ENCODE data around the gene HRAS. TPM values are rescaled to one million over a fixed set of nuclear protein-coding genes. Genes with fewer than 3 reads are reported as not detected.

Gene HRAS
- total and polyA plus RNA-seq, 2 of the 13 experiments (the other 11 are each of a cell fraction or from before 2014, with no cell fraction given): 32.9 to 50.0 TPM

DNA sequence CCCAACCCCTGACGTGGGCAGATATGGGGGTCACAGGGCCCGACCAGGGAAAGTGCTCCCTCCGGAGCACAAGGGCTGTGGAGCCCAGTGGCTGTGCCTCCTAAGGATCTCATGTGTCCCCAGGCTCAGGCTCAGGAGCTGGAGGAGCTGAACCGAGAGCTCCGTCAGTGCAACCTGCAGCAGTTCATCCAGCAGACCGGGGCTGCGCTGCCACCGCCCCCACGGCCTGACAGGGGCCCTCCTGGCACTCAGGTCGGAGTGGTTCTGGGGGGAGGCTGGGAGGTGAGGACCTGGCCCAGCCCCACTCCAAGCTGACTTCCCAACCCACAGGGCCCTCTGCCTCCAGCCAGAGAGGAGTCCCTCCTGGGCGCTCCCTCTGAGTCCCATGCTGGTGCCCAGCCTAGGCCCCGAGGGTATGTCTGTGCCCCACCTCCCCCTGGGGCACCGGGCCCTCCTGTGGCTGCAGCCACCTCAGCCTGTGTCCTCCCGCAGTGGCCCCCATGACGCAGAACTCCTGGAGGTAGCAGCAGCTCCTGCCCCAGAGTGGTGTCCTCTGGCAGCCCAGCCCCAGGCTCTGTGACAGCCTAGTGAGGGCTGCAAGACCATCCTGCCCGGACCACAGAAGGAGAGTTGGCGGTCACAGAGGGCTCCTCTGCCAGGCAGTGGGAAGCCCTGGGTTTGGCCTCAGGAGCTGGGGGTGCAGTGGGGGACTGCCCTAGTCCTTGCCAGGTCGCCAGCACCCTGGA is 27.9 kb upstream of the HRAS start:
- no peaks in the 10 kb centered on the region for H3K9me3 ChIP-seq (ENCODE audit: low read length)
- peaks cover 24% of the 10 kb centered on the region for H3K79me2 ChIP-seq (ENCODE audit: insufficient read depth, low read length)
- intact Hi-C loops (cut with micrococcal nuclease; ENCODE audit: unreplicated experiment): no loop called here
- peaks cover 25% of the 10 kb centered on the region; the same call in 1 of the 2 replicates for H4K20me1 ChIP-seq (ENCODE audit: insufficient read depth, low read length)
- no peak overlapping the region for H3K4me2 ChIP-seq (ENCODE audit: low read depth, low read length)
- no peaks in the 10 kb centered on the region; a peak in 1 of 5 replicates for H3K27me3 ChIP-seq (ENCODE audit: control insufficient read depth in 1 of 2, insufficient read depth in 2 of 2, low read length in 2 of 2)
- FAIRE-seq: no peak
- no peak overlapping the region for H3K9ac ChIP-seq (ENCODE audit: insufficient read depth, low read depth, low read length)
- no peak for ATAC-seq
- 100% methylated on average over 6 of the region's 18 CpGs for WGBS (ENCODE audit: low lambda C conversion rate)
- no peak for DNase-seq (ENCODE audit: low spot score)
- H3K4me1 ChIP-seq (ENCODE audit: insufficient read depth, low read length): peaks cover 73% of the 10 kb centered on the region
- no peak overlapping the region for H3K27ac ChIP-seq (ENCODE audit: extremely low read length, insufficient read depth, low read length)
- in situ Hi-C loops (cut with HindIII; ENCODE audit: extremely low pct_ligation_motif_present, low pct_unique_long_range_greater_than_20kb): no loop called here
- ChIA-PET CTCF (ENCODE audit: low intra/inter-chr PET ratio, low total read pairs) (no interaction called here), POLR2A (interaction anchor here (1.2 kb wide), 1 partner anchor 13 kb away, joined by 4 read pairs; the partner anchor contains the start of gene PHRF1)
- peaks cover 0 to 2% of the 10 kb centered on the region in 2 experiments; a peak in 3 of 5 replicates for H3K36me3 ChIP-seq (replicated peaks in 1 of 2; ENCODE audit: control insufficient read depth in 1 of 2, insufficient read depth in 2 of 2, low read length in 2 of 2)
- H3K4me3 ChIP-seq (replicated peaks in 1 of 3; ENCODE audit: insufficient read depth in 1 of 3, low read depth in 2 of 3, low read length in 3 of 3): no peak overlapping the region
- no peak overlapping the region for H2AFZ ChIP-seq (ENCODE audit: low read length)
- no TSS peak for BruUV-seq (replicated peaks)
- peak; percentile 60 for TF ChIP-seq RBFOX2 (IDR thresholded peaks at IDR 0.05; ENCODE audit: low read depth, low read length)
- peak; percentile 51 for TF ChIP-seq AGO1 (IDR thresholded peaks at IDR 0.05; ENCODE audit: low read depth, low read length, poor library complexity, severe bottlenecking)
- TF ChIP-seq, protein P1, sequence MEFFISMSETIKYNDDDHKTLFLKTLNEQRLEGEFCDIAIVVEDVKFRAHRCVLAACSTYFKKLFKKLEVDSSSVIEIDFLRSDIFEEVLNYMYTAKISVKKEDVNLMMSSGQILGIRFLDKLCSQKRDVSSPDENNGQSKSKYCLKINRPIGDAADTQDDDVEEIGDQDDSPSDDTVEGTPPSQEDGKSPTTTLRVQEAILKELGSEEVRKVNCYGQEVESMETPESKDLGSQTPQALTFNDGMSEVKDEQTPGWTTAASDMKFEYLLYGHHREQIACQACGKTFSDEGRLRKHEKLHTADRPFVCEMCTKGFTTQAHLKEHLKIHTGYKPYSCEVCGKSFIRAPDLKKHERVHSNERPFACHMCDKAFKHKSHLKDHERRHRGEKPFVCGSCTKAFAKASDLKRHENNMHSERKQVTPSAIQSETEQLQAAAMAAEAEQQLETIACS (CRISPR knock-in tag; IDR thresholded peaks at IDR 0.05): no peak
- TF ChIP-seq, protein P2, sequence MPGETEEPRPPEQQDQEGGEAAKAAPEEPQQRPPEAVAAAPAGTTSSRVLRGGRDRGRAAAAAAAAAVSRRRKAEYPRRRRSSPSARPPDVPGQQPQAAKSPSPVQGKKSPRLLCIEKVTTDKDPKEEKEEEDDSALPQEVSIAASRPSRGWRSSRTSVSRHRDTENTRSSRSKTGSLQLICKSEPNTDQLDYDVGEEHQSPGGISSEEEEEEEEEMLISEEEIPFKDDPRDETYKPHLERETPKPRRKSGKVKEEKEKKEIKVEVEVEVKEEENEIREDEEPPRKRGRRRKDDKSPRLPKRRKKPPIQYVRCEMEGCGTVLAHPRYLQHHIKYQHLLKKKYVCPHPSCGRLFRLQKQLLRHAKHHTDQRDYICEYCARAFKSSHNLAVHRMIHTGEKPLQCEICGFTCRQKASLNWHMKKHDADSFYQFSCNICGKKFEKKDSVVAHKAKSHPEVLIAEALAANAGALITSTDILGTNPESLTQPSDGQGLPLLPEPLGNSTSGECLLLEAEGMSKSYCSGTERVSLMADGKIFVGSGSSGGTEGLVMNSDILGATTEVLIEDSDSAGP (CRISPR knock-in tag; IDR thresholded peaks at IDR 0.05; ENCODE audit: borderline replicate concordance): 0 out of 2 replicates have a peak, but pooled peaks have one; percentile 16
- TF ChIP-seq, protein P3, sequence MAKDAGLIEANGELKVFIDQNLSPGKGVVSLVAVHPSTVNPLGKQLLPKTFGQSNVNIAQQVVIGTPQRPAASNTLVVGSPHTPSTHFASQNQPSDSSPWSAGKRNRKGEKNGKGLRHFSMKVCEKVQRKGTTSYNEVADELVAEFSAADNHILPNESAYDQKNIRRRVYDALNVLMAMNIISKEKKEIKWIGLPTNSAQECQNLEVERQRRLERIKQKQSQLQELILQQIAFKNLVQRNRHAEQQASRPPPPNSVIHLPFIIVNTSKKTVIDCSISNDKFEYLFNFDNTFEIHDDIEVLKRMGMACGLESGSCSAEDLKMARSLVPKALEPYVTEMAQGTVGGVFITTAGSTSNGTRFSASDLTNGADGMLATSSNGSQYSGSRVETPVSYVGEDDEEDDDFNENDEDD (CRISPR knock-in tag; IDR thresholded peaks at IDR 0.05; ENCODE audit: borderline replicate concordance): no peak
- no peak for TF ChIP-seq REL (CRISPR knock-in tag; conservative IDR thresholded peaks at IDR 0.05)
